Measurements from ENCODE around the gene RGL4.

The RGL4 gene

GRCh38 chr22:23742505-23743264, 51.9 kb downstream of the RGL4 start:
- Histone ChIP-seq H3K4me3 (ENCODE audit: low read length) (no peak overlapping the region), H3K9me3 (ENCODE audit: control insufficient read depth, low read length) (no peaks in the 10 kb centered on the region), H3K27me3 (ENCODE audit: control insufficient read depth, insufficient read depth, low read length) (no peaks in the 10 kb centered on the region), H3K4me1 (ENCODE audit: control insufficient read depth, insufficient read depth, low read length) (peaks cover 10% of the 10 kb centered on the region), H3K36me3 (ENCODE audit: control insufficient read depth, insufficient read depth, low read length) (peaks cover 15% of the 10 kb centered on the region), H3K9ac (ENCODE audit: low read length) (no peak overlapping the region)

DNA sequence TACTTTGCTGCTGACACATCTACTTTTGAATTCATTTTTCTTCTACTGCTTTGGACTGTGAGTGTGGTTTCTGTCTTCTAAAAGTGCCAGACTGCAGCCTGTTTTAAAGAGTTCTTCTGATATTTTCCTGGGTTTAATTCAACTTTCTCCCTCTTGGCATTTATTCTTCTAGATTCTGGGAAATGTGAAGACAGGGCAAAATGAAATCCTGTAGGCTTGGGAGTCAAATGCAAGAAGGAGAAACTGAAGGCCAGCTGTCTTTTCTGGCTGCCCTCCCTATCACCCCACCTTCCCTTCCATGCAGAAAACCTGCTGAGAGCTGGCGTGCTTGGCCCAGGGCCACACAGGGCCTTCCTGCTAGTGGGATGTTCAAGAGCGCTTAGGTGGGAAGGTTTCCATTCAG, 52.5 kb downstream of the RGL4 start:
- Histone ChIP-seq H3K4me1 (ENCODE audit: control insufficient read depth, insufficient read depth, low read length) (peaks cover 10% of the 10 kb centered on the region), H3K9ac (ENCODE audit: low read length) (no peak overlapping the region), H3K9me3 (ENCODE audit: control insufficient read depth, low read length) (no peaks in the 10 kb centered on the region), H3K36me3 (ENCODE audit: control insufficient read depth, insufficient read depth, low read length) (peaks cover 15% of the 10 kb centered on the region), H3K27me3 (ENCODE audit: control insufficient read depth, insufficient read depth, low read length) (no peaks in the 10 kb centered on the region), H3K4me3 (ENCODE audit: low read length) (no peak overlapping the region)

DNA sequence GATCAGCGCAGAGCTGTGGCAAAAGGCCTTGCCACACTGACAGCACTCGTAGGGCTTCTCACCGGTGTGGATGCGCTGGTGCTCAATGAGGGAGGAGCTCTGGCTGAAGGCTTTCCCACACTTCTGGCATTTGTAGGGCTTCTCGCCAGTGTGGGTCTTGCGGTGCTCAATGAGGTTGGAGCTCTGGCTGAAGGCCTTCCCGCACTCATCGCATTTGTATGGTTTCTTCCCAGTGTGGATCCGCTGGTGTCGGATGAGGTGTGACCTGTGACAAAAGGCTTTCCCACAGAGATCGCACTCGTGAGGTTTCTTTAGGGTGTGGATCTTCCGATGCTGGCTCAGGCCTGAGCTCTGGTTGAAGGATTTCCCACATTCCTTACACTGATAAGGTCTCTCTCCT, 53.2 kb downstream of the RGL4 start:
- H3K9ac ChIP-seq (ENCODE audit: low read length): no peak overlapping the region
- H3K4me3 ChIP-seq (ENCODE audit: low read length): no peak overlapping the region
- no peaks in the 10 kb centered on the region for H3K27me3 ChIP-seq (ENCODE audit: control insufficient read depth, insufficient read depth, low read length)
- peaks cover 15% of the 10 kb centered on the region for H3K36me3 ChIP-seq (ENCODE audit: control insufficient read depth, insufficient read depth, low read length)
- no peaks in the 10 kb centered on the region for H3K9me3 ChIP-seq (ENCODE audit: control insufficient read depth, low read length)
- H3K4me1 ChIP-seq (ENCODE audit: control insufficient read depth, insufficient read depth, low read length): peaks cover 10% of the 10 kb centered on the region

DNA sequence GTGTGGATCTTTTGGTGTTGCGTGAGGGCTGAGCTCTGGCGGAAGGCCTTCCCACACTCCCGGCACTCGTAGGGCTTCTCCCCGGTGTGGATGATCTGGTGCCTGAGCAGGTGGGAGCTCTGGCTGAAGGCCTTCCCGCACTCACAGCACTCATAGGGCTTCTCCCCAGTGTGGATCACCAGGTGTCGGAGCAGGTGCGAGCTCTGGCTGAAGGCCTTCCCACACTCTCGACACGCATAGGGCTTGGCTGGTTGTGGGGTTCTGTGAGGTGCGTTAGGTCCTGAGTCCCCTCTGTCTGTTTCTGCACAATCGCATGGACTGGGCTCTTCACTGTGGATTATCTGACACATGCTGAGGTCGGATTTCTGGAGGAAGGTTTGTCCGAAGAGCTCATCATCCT, 53.7 kb downstream of the RGL4 start:
- no peaks in the 10 kb centered on the region for H3K9me3 ChIP-seq (ENCODE audit: control insufficient read depth, low read length)
- no peak overlapping the region for H3K9ac ChIP-seq (ENCODE audit: low read length)
- H3K4me1 ChIP-seq (ENCODE audit: control insufficient read depth, insufficient read depth, low read length): peaks cover 11% of the 10 kb centered on the region
- no peaks in the 10 kb centered on the region for H3K27me3 ChIP-seq (ENCODE audit: control insufficient read depth, insufficient read depth, low read length)
- no peak overlapping the region for H3K4me3 ChIP-seq (ENCODE audit: low read length)
- peaks cover 15% of the 10 kb centered on the region for H3K36me3 ChIP-seq (ENCODE audit: control insufficient read depth, insufficient read depth, low read length)

DNA sequence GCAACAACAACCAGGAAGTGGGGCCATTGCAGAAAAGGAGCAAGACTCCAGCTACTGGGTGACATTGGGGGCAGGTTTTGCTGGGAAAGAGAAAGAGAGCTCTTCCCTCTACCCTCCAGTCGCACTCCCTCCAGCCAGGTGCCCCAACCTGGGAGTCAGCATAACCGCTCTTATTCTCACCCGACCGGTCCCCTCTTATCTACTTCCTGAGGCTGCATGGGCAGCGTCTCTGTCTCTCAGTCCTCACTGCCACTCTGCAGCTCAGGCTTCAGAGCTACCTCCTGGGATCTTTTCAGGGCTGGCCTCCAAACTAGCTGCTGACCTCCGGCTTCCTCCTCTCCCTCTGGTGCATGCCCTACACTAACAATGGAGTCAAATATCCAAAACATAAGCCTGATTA, 55.0 kb downstream of the RGL4 start:
- Histone ChIP-seq H3K36me3 (ENCODE audit: control insufficient read depth, insufficient read depth, low read length) (peaks cover 15% of the 10 kb centered on the region), H3K4me3 (ENCODE audit: low read length) (no peak overlapping the region), H3K9ac (ENCODE audit: low read length) (no peak overlapping the region), H3K4me1 (ENCODE audit: control insufficient read depth, insufficient read depth, low read length) (peaks cover 22% of the 10 kb centered on the region), H3K27me3 (ENCODE audit: control insufficient read depth, insufficient read depth, low read length) (no peaks in the 10 kb centered on the region), H3K9me3 (ENCODE audit: control insufficient read depth, low read length) (no peaks in the 10 kb centered on the region)

All from mucosa of stomach (tissue), 1 donor.